Endometrium (tissue), 2 donors: ENCODE results near the gene TSPAN17.

ENCODE experiments used
- FAIRE-seq: peaks from 2 replicates; lab custom pipeline; 2012; peaks lifted over from hg19 to GRCh38; lab: Jason Lieb, UNC
- donor health status: control.
- donor health status: control.

TSPAN17 gene

DNA sequence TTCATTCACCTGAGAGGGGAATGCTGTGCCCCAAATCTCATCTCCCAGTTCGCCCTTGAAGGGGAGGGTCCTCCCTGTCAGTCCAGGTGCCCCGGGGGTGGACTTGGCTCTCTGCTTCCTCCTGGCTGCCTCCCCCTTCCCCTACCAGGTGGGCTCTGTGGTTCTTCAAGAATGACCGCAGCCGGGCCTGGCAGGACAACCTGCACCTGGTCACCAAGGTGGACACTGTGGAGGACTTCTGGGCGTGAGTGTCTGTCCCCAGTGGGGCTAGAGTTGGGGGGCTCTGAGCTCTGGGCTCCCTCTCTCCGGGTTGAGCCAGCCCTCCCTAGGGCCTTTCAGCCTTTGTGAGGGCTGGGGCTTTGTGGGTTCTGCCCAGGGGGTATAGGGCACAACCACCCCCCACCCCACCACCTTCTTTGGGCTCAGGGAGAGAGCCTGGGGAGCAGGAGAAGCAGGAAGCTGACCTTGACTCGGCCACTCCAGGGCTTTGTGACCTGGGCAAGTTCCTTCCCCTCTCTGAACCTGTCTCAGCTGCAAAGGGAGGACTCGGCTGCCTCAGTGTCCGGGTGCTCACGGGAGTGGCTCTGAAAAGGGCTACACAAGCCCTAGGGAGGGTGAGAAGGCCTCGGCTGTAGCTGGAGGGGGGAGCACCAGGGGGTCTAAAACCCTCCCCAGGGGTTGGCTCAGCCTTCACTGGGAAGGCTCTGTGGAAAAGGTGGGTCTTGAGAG lies 3.6 kb upstream of the TSPAN17 start:
- no peak for FAIRE-seq

GRCh38 chr5:176644294-176644693 lies 3.0 kb upstream of the TSPAN17 start:
- FAIRE-seq, result no peak

GRCh38 chr5:176644878-176645670 lies 2.2 kb upstream of the TSPAN17 start:
- FAIRE-seq, result no peak

GRCh38 chr5:176646049-176646706 lies 1.1 kb upstream of the TSPAN17 start:
- no peak for FAIRE-seq

GRCh38 chr5:176646707-176647029 lies 616 bp upstream of the TSPAN17 start:
- FAIRE-seq, result no peak

DNA sequence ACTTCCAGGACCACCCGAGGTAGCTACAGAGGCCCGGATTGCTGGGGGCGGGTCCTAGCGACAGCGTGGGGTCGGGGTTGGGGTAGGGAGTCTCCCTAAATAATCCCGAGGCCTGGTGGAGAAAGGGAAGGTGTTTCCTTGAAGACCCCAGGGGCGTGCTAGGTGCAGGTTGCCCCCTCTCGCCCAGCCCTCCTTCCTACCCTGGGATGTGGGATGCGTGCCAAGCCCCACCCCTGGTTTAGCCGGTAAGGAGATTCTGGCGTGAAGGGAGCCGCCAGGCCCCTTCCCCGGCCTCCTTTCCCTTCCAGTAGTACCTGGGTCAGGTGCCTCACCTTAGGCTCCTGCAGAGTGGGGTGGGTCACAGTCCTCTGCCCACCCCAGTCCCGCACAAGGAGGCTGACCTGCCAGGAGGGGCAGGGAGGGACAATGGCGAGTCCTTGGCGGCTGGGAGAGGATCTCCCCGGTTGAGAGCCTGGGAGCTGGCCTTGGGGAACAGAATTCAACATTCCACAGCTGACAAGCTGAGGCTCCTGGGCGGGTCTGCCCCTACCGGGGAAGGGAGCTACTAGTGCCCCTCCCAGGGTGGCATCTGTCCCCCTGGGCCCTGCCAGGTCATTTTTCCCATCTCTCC lies 674 bp downstream of the TSPAN17 start:
- no peak for FAIRE-seq

DNA sequence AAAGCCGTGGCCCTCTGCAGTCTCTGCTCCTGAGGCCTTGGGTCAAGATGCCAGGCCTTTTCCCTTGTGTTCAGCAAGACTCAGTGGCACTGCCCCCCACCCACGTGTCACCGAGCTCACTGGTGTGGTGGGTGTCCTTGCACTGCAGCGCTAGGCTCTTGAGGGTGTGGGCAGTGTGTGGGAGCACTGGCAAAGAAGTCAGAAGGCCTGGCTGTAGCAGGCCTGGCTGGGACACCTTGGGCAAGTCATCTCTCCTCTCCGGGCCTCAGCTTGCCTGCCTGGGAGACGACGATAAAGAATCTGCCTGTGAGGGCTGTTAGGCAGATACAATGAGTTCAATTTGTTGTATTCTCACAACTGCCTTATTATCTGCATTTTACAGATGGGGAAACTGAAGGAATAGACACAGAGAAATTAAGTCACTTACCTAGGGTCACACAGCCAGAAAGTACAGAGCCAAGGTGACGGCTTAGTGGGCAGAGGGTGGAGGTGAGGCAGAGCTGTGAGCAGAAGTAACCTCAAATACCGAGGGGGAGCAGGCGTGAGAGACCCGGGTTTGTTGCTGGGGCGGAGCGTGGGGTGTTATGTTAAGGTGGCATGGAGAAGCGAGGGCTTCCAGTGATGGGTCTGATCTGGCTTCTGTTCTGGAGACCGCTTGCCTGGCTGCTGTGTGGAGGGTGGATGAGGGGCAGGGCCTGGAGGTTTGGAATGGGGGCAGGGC lies 1.4 kb downstream of the TSPAN17 start:
- FAIRE-seq, result no peak

GRCh38 chr5:176650354-176650884 lies 3.1 kb downstream of the TSPAN17 start:
- FAIRE-seq, result no peak

GRCh38 chr5:176651472-176651980 lies 4.2 kb downstream of the TSPAN17 start:
- no peak for FAIRE-seq

- FAIRE-seq, result no peak
Observed at GRCh38 chr5:176652136-176652535, 4.9 kb downstream of the TSPAN17 start.

DNA sequence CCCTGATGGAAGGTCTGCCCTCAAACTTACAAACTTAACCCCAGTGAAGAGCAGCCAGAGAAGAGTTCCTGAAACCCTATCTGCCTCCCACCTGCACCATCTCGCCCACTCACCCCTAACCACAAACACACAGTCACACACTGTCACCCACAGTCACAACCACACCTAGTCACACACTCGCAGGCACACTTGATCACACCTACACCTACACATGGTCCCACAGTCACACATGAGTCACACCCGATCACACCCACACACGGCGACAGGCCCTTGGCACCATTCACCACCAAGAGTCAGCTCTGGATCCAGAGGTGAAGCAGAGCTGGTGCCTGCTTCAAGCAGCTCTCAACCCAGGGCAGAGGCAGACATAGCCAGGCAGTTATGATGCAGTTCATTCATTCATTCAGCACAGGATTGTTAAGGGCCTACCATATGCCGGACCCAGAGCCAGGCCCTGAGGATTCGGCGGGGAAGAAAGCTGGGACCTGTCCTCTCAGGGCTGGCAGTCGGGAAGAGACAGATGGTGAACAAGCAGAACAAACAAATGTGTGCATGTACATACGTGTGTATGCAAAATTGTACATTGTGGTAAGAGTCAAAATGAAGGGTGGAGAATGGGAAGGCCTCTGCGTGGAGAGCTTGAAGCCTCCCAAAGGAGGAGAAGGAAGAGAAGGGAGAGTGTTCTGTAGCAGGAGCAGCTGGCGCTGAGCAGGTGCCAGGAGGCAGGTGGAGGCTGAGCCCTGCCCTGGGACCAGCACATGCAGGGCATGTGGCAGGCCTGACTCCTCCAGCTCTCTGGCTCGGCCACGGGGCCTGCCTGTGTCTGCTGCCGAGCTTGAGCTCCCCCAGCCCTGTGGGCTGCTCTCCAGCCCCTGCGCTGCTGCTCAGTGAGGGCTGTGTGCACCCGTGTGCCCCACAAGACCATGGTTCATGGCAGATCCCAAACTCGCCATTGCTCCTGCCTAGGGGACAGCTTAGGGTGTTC lies 6.4 kb downstream of the TSPAN17 start:
- FAIRE-seq, result no peak

DNA sequence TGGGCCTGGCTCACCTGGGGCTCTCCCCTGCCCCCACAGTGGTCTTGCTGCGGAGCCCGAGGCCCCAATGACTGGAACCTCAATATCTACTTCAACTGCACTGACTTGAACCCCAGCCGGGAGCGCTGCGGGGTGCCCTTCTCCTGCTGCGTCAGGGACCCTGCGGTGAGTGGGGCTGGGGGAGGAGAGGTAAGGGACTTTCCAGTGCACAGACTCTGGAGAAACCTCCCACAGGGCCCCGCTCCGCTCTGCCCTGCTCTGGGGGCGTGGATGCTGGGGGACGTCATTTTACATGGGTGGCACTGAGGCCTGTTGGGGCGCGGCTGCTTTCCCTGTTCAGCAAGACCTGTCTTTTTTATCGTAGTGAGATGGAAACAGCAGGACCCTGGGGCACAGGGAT lies 7.6 kb downstream of the TSPAN17 start:
- no peak for FAIRE-seq

DNA sequence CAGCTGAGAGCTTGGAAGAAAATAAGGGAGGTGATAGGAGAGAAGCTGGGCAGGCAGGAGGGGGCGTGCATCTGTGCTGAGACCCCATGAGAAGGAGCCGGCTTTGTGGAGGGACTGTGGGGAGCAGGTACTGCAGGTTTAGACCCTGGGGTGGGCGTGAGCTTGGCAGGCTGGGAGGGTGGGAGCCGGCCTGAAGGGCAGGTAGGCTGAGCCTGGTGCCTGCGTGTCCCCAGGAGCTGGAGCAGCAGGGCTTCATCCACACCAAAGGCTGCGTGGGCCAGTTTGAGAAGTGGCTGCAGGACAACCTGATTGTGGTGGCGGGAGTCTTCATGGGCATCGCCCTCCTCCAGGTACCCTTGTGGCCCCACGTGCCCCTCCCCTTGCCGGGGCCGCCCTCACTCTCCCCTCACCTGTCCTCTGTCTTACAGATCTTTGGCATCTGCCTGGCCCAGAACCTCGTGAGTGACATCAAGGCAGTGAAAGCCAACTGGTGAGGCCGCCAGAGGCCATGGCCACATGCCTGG lies 9.2 kb downstream of the TSPAN17 start:
- no peak for FAIRE-seq

- no peak for FAIRE-seq
Observed at GRCh38 chr5:176658007-176658599, 10.8 kb downstream of the TSPAN17 start.

- FAIRE-seq, result no peak
Observed at GRCh38 chr5:176658817-176659511, 11.7 kb downstream of the TSPAN17 start.

DNA sequence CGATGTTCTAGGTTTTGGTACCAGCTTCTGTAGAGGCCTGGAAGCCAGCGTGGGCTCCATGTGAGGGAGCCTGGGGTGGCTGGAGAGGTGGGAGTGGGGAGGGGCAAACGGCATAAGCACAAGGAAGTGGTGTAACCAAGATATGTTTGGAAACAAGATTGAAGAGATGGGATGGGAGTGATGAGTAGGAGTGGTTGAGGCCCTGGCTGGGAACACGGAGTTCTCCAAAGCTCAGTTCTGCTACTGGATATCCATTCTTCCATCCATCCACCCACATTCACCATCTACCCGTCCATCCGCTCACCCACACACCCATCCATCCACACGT lies 12.2 kb downstream of the TSPAN17 start:
- FAIRE-seq, result no peak

- FAIRE-seq, result no peak
Observed at GRCh38 chr5:176659860-176660461, 12.7 kb downstream of the TSPAN17 start.

GRCh38 chr5:176660530-176660859 lies 13.2 kb downstream of the TSPAN17 start:
- no peak for FAIRE-seq
